KMS-11 (cell line): ENCODE results near the gene KRT75.

ENCODE experiments used
- H2AFZ ChIP-seq: fragments of 200-600 bp; sonication (generic); 2 replicates; pipeline ENCODE4 v1.6.1; 2016; ENCODE audit warnings: antibody characterized with exemption, mixed run types, low read depth
- H3K27ac ChIP-seq: fragments of 200-600 bp; sonication (generic); 2 replicates; pipeline ENCODE4 v1.6.1; 2016; ENCODE audit warnings: mild to moderate bottlenecking, mixed run types
- H3K27me3 ChIP-seq: fragments of 200-600 bp; sonication (generic); 2 replicates; pipeline ENCODE4 v1.6.1; 2017; ENCODE audit warnings: mild to moderate bottlenecking, low read depth, mixed run types, moderate library complexity; ENCODE audit not compliant: insufficient read depth
- H3K36me3 ChIP-seq: fragments of 200-600 bp; sonication (generic); 2 replicates; pipeline ENCODE4 v1.6.1; 2017; ENCODE audit warnings: mild to moderate bottlenecking, mixed run types; ENCODE audit not compliant: insufficient read depth
- H3K4me1 ChIP-seq: fragments of 200-600 bp; sonication (generic); 2 replicates; pipeline ENCODE4 v1.6.1; 2016; ENCODE audit warnings: mild to moderate bottlenecking, low read depth, mixed run types; ENCODE audit not compliant: poor library complexity, severe bottlenecking
- H3K4me2 ChIP-seq: fragments of 200-600 bp; sonication (generic); 2 replicates; pipeline ENCODE4 v1.7.0; 2016; ENCODE audit warnings: mild to moderate bottlenecking, mixed run types
- H3K4me3 ChIP-seq: fragments of 200-600 bp; sonication (generic); IDR thresholded peaks from 2 replicates; pipeline ENCODE4 v1.6.1; 2017; ENCODE audit warnings: low read depth, low read length, mixed read lengths; ENCODE audit not compliant: insufficient read depth
- H3K79me2 ChIP-seq: fragments of 200-600 bp; sonication (generic); 2 replicates; pipeline ENCODE4 v1.6.1; 2016; ENCODE audit warnings: low read depth, mixed run types; ENCODE audit not compliant: insufficient read depth
- H3K9ac ChIP-seq: fragments of 200-600 bp; sonication (generic); 2 replicates; pipeline ENCODE4 v1.6.1; 2016; ENCODE audit warnings: mild to moderate bottlenecking, mixed run types
- H4K20me1 ChIP-seq: fragments of 200-600 bp; sonication (generic); 2 replicates; pipeline ENCODE4 v1.6.1; 2016; ENCODE audit warnings: mild to moderate bottlenecking, mixed run types; ENCODE audit not compliant: insufficient read depth
- CTCF ChIP-seq: fragments of 200-600 bp; sonication (generic); conservative IDR thresholded peaks from 2 replicates; pipeline ENCODE4 v1.6.1; 2017; ENCODE audit warnings: low read depth, mild to moderate bottlenecking, antibody characterized with exemption, low read length, moderate library complexity, mixed read lengths

The KRT75 gene

DNA sequence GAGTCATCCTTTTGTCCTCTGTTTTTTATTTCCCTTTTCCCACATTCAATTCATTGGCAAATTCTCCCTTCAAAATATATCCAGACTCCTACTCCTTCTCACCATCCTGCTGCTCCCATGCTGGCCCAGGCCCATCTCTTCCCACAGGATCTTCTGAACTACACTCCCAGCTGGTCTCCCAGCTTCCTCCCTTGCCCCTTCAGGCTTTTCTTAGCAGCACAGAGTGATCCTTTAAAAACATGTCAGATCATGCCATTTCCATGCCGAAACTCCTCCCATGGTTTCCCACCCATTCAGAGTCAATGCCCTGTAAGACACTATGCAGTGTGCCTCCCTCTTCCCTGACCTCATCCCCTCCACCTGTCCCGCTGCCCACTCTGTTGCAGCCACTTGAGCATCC, 46.3 kb downstream of the KRT75 start:
- H3K4me3 ChIP-seq = no peak overlapping the region
- no peaks in the 10 kb centered on the region for H3K79me2 ChIP-seq
- no peak overlapping the region for H2AFZ ChIP-seq
- peaks cover 38% of the 10 kb centered on the region; the same call in 1 of the 2 replicates for H3K27me3 ChIP-seq
- H3K4me2 ChIP-seq = no peak overlapping the region
- H3K36me3 ChIP-seq = no peaks in the 10 kb centered on the region
- H3K9ac ChIP-seq = no peak overlapping the region
- TF ChIP-seq CTCF = no peak
- H3K4me1 ChIP-seq = no peaks in the 10 kb centered on the region
- no peak overlapping the region for H3K27ac ChIP-seq
- no peaks in the 10 kb centered on the region for H4K20me1 ChIP-seq

- Histone ChIP-seq H3K9ac (no peak within 1 kb of the TSS), H2AFZ (no peak within 1 kb of the TSS), H3K27ac (no peak within 1 kb of the TSS), H4K20me1 (no peaks in the 10 kb centered on the region), H3K27me3 (peaks cover 43% of the 10 kb centered on the region; the same call in 1 of the 2 replicates), H3K4me3 (no peak within 1 kb of the TSS), H3K4me1 (no peaks in the 10 kb centered on the region), H3K36me3 (no peaks in the 10 kb centered on the region), H3K4me2 (no peak within 1 kb of the TSS), H3K79me2 (no peaks in the 10 kb centered on the region)
- TF ChIP-seq CTCF = no peak
Observed at GRCh38 chr12:52385226-52385702, 48.9 kb downstream of the KRT75 start, which contains the start of gene KRT84. Gene KRT84, minus strand, starts transcription at chr12:52385652. Its CDS starts 67 bp downstream, at chr12:52385585.

- no peak for TF ChIP-seq CTCF
- Histone ChIP-seq H3K4me2 (no peak overlapping the region), H3K27me3 (peaks cover 45% of the 10 kb centered on the region; the same call in 1 of the 2 replicates)
Observed at GRCh38 chr12:52383331-52383730, 50.8 kb downstream of the KRT75 start.

GRCh38 chr12:52382854-52383253, 51.3 kb downstream of the KRT75 start:
- H3K79me2 ChIP-seq = no peaks in the 10 kb centered on the region
- no peaks in the 10 kb centered on the region for H4K20me1 ChIP-seq
- H3K4me2 ChIP-seq = no peak overlapping the region
- H3K27me3 ChIP-seq = peaks cover 41% of the 10 kb centered on the region; the same call in 1 of the 2 replicates
- H3K4me3 ChIP-seq = no peak overlapping the region
- H3K4me1 ChIP-seq = no peaks in the 10 kb centered on the region
- no peak overlapping the region for H2AFZ ChIP-seq
- H3K27ac ChIP-seq = no peak overlapping the region
- H3K9ac ChIP-seq = no peak overlapping the region
- no peak for TF ChIP-seq CTCF
- H3K36me3 ChIP-seq = no peaks in the 10 kb centered on the region

More at GRCh38 chr12:52383331-52383730, 50.8 kb downstream of the KRT75 start:
- H4K20me1 ChIP-seq = no peaks in the 10 kb centered on the region
- H2AFZ ChIP-seq = no peak overlapping the region
- H3K79me2 ChIP-seq = no peaks in the 10 kb centered on the region
- no peaks in the 10 kb centered on the region for H3K36me3 ChIP-seq
- H3K27ac ChIP-seq = no peak overlapping the region
- H3K4me1 ChIP-seq = no peaks in the 10 kb centered on the region
- no peak overlapping the region for H3K4me3 ChIP-seq
- no peak overlapping the region for H3K9ac ChIP-seq
